IMR-90 (cell line): ENCODE results near the gene TMEM43. TPM values are rescaled to one million over a fixed set of nuclear protein-coding genes. Genes with fewer than 3 reads are reported as not detected.

ENCODE experiments used
- ATAC-seq: fragments of 200-7000 bp; cut with Tn5 transposase; 2 replicates; pipeline ENCODE4 v1.9.1; 2020; ENCODE audit warnings: low read depth, mild to moderate bottlenecking, moderate library complexity
- BruUV-seq: library from RNA; stranded (reverse); fragments of 400-500 nt; replicated peaks from 2 replicates; lab custom pipeline; 2021; lab: Mats Ljungman, UMichigan
- CTCF ChIA-PET: fragments of 300-600 bp; formaldehyde crosslinking; extraction: SDS; loops from one replicate; lab custom pipeline; 2021; ENCODE audit warnings: antibody characterized with exemption; lab: Yijun Ruan, JAX
- POLR2A ChIA-PET: fragments of 300-600 bp; sonication (Branson Sonifier 250); formaldehyde crosslinking; loops from one replicate; lab custom pipeline; 2022; ENCODE audit warnings: antibody characterized with exemption; ENCODE audit not compliant: unreplicated experiment; lab: Charles Lee
- DNase-seq: peaks from one replicate; pipeline ENCODE4 v3.0.0; 2013
- H2AFZ ChIP-seq: replicated peaks from 2 replicates; pipeline ENCODE3; 2013; ENCODE audit warnings: low read length, mild to moderate bottlenecking; ENCODE audit not compliant: poor library complexity
- H2AK5ac ChIP-seq: 2 replicates; pipeline ENCODE4 v1.6.1; 2013; ENCODE audit warnings: low read depth, low read length, inconsistent platforms
- H2AK9ac ChIP-seq: replicated peaks from 2 replicates; pipeline ENCODE3; 2013; ENCODE audit warnings: mild to moderate bottlenecking, low read depth, low read length, moderate library complexity; ENCODE audit not compliant: poor library complexity
- H2BK120ac ChIP-seq: 2 replicates; pipeline ENCODE4 v1.6.1; 2013; ENCODE audit warnings: low read depth, low read length, inconsistent platforms
- H2BK15ac ChIP-seq: 3 replicates; pipeline ENCODE4 v1.6.1; 2013; ENCODE audit warnings: low read depth, low read length, inconsistent platforms
- H2BK20ac ChIP-seq: 2 replicates; pipeline ENCODE4 v1.6.1; 2013; ENCODE audit warnings: low read depth, mild to moderate bottlenecking, inconsistent platforms, low read length, moderate library complexity
- H2BK5ac ChIP-seq: 2 replicates; pipeline ENCODE4 v1.6.1; 2013; ENCODE audit warnings: mild to moderate bottlenecking, low read depth, low read length, inconsistent platforms; ENCODE audit not compliant: poor library complexity, severe bottlenecking
- H3K14ac ChIP-seq: replicated peaks from 2 replicates; pipeline ENCODE4 v1.6.1; 2013; ENCODE audit warnings: low read depth, low read length, inconsistent platforms
- H3K18ac ChIP-seq: 2 replicates; pipeline ENCODE4 v1.6.1; 2013; ENCODE audit warnings: low read depth, low read length, control low read depth
- H3K23ac ChIP-seq: 2 replicates; pipeline ENCODE4 v1.6.1; 2013; ENCODE audit warnings: low read depth, low read length, inconsistent platforms
- H3K27ac ChIP-seq: 2 replicates; pipeline ENCODE4 v1.5.1; 2013; ENCODE audit warnings: mild to moderate bottlenecking, control low read depth, low read length; ENCODE audit not compliant: insufficient read depth
- H3K27me3 ChIP-seq: 2 replicates; pipeline ENCODE4 v1.6.1; 2013; ENCODE audit warnings: low read length; ENCODE audit not compliant: control insufficient read depth, insufficient read depth
- H3K36me3 ChIP-seq: 2 replicates; pipeline ENCODE4 v1.6.1; 2013; ENCODE audit warnings: low read length, mixed read lengths; ENCODE audit not compliant: control insufficient read depth, insufficient read depth
- H3K4ac ChIP-seq: 2 replicates; pipeline ENCODE4 v1.6.1; 2013; ENCODE audit warnings: low read depth, low read length, inconsistent platforms
- H3K4me1 ChIP-seq: 2 replicates; pipeline ENCODE4 v1.6.1; 2013; ENCODE audit warnings: low read length, mixed read lengths; ENCODE audit not compliant: control insufficient read depth, insufficient read depth
- H3K4me2 ChIP-seq: 2 replicates; pipeline ENCODE4 v1.6.1; 2013; ENCODE audit warnings: low read depth, mild to moderate bottlenecking, control low read depth, low read length, moderate library complexity
- H3K4me3 ChIP-seq: 2 replicates; pipeline ENCODE4 v1.5.1; 2013; ENCODE audit warnings: low read depth, mild to moderate bottlenecking, control low read depth, low read length, moderate library complexity; ENCODE audit not compliant: insufficient read depth
- H3K56ac ChIP-seq: 2 replicates; pipeline ENCODE4 v1.6.1; 2013; ENCODE audit warnings: low read length, inconsistent platforms; ENCODE audit not compliant: insufficient read depth; ENCODE audit errors: extremely low read depth
- H3K79me1 ChIP-seq, 2 experiments: 2 replicates each; pipeline ENCODE4 v1.6.1; 2013; ENCODE audit warnings: low read length in 2 of 2, inconsistent platforms in 1 of 2, low read depth in 1 of 2
- H3K9ac ChIP-seq: 2 replicates; pipeline ENCODE4 v1.6.1; 2013; ENCODE audit warnings: low read depth, low read length, control low read depth
- H3K9me1 ChIP-seq: 2 replicates; pipeline ENCODE4 v1.6.1; 2013; ENCODE audit warnings: low read length, inconsistent platforms; ENCODE audit not compliant: insufficient read depth
- H3K9me3 ChIP-seq: 2 replicates; pipeline ENCODE4 v1.6.1; 2013; ENCODE audit warnings: low read length; ENCODE audit not compliant: control insufficient read depth, insufficient read depth
- H4K20me1 ChIP-seq: 2 replicates; pipeline ENCODE4 v1.6.1; 2013; ENCODE audit warnings: low read length, inconsistent platforms; ENCODE audit not compliant: insufficient read depth
- H4K5ac ChIP-seq: 2 replicates; pipeline ENCODE4 v1.6.1; 2013; ENCODE audit warnings: mild to moderate bottlenecking, low read depth, low read length, control low read depth
- H4K8ac ChIP-seq, 2 experiments: 2 replicates each; pipeline ENCODE4 v1.6.1; 2013; ENCODE audit warnings: low read depth in 2 of 2, low read length in 2 of 2, control low read depth in 1 of 2, inconsistent platforms in 1 of 2
- H4K91ac ChIP-seq: 2 replicates; pipeline ENCODE4 v1.6.1; 2013; ENCODE audit warnings: low read depth, low read length, inconsistent platforms; ENCODE audit not compliant: insufficient read depth
- CEBPB ChIP-seq: IDR thresholded peaks from 2 replicates; pipeline ENCODE4 v1.6.1; 2012; ENCODE audit warnings: low read depth, low read length, improper control_type of control experiment
- CHD1 ChIP-seq: IDR thresholded peaks from 2 replicates; pipeline ENCODE4 v1.6.1; 2012; ENCODE audit warnings: low read depth, low read length, improper control_type of control experiment
- MAFK ChIP-seq: IDR thresholded peaks from 2 replicates; pipeline ENCODE4 v1.6.1; 2012; ENCODE audit warnings: low read depth, low read length, improper control_type of control experiment
- MAZ ChIP-seq: IDR thresholded peaks from 2 replicates; pipeline ENCODE4 v1.6.1; 2012; ENCODE audit warnings: low read depth, mild to moderate bottlenecking, low read length, improper control_type of control experiment, moderate library complexity, borderline replicate concordance
- NFE2L2 ChIP-seq: fragments of 150-350 bp; IDR thresholded peaks from 2 replicates; pipeline ENCODE4 v1.6.1; 2016; ENCODE audit warnings: low read depth, mild to moderate bottlenecking, low read length
- RAD21 ChIP-seq: IDR thresholded peaks from 2 replicates; pipeline ENCODE4 v1.6.1; 2012; ENCODE audit warnings: low read length, improper control_type of control experiment
- RCOR1 ChIP-seq: IDR thresholded peaks from 2 replicates; pipeline ENCODE4 v1.6.1; 2012; ENCODE audit warnings: mild to moderate bottlenecking, low read length, improper control_type of control experiment; ENCODE audit not compliant: insufficient replicate concordance
- RFX5 ChIP-seq: IDR thresholded peaks from 2 replicates; pipeline ENCODE4 v1.8.0; 2012; ENCODE audit warnings: low read depth, mild to moderate bottlenecking, low read length, moderate library complexity
- SMC3 ChIP-seq: fragments of 150-350 bp; IDR thresholded peaks from 2 replicates; pipeline ENCODE4 v1.6.1; 2016; ENCODE audit warnings: low read depth, mild to moderate bottlenecking, antibody characterized with exemption, low read length, moderate library complexity
- WGBS, 2 experiments: methylation state at CpG; one replicate each; pipeline versions ENCODE4 v1.1.5 to v1.1.7; 2013; ENCODE audit warnings: missing lambda C conversion rate in 2 of 2; ENCODE audit not compliant: insufficient read length in 1 of 2; ENCODE audit errors: extremely low coverage in 2 of 2; 5-methylcytosine and 5-hydroxymethylcytosine counted together
- dilution Hi-C: fragments of 300-500 bp; cut with HindIII; formaldehyde crosslinking; loops from one replicate; pipeline ENCODE4 v1.14.3; 2018; ENCODE audit warnings: low sequenced_read_pairs; ENCODE audit not compliant: unreplicated experiment
- in situ Hi-C: fragments of 300-500 bp; cut with MboI; formaldehyde crosslinking; loops from 3 replicates; pipeline ENCODE4 v1.14.3; 2019; ENCODE audit warnings: low sequenced_read_pairs, inconsistent platforms, mixed read lengths
- intact Hi-C: fragments of 100-400 bp; cut with micrococcal nuclease; formaldehyde crosslinking; loops from 2 replicates; pipeline ENCODE4 v1.10.0; 2022
- polyA plus RNA-seq, 3 experiments: library from polyadenylated mRNA; depleted of rRNA; stranded (reverse); fragments of >200 nt; gene quantifications; 2 replicates each; pipeline ENCODE4 v1.2.3, GENCODE V29; 2012; ENCODE audit warnings: low replicate concordance in 1 of 3
- total RNA-seq: library from RNA; depleted of rRNA; stranded (reverse); fragments of >200 nt; gene quantifications from 2 replicates; pipeline ENCODE4 v1.2.3, GENCODE V29; 2012
- TF ChIP-seq, protein P1 (sequence below): fragments of 150-350 bp; IDR thresholded peaks from 2 replicates; pipeline ENCODE4 v1.6.1; 2016; ENCODE audit warnings: low read depth, mild to moderate bottlenecking, low read length, moderate library complexity, borderline replicate concordance
- TF ChIP-seq, protein P2 (sequence below): fragments of 150-350 bp; IDR thresholded peaks from 2 replicates; pipeline ENCODE4 v1.6.1; 2017; ENCODE audit warnings: mild to moderate bottlenecking, antibody characterized with exemption, low read length, low read depth
- TF ChIP-seq, protein P3 (sequence below): conservative IDR thresholded peaks from 2 replicates; pipeline ENCODE4 v1.5.1; 2012; ENCODE audit warnings: mild to moderate bottlenecking, low read depth, low read length, improper control_type of control experiment

TMEM43 gene
- total and polyA plus RNA-seq, 2 of the 4 experiments (the other 2 are of a cell fraction) = 109 to 114 TPM

- H3K4me1 ChIP-seq = no peaks in the 10 kb centered on the region; the same call in 1 of the 2 replicates
- H4K20me1 ChIP-seq = peaks cover 19% of the 10 kb centered on the region
- TF ChIP-seq CEBPB (no peak), RFX5 (no peak), NFE2L2 (no peak), CHD1 (no peak), SMC3 (no peak), MAFK (no peak), MAZ (no peak), RAD21 (no peak), RCOR1 (no peak)
- TF ChIP-seq, protein P1, sequence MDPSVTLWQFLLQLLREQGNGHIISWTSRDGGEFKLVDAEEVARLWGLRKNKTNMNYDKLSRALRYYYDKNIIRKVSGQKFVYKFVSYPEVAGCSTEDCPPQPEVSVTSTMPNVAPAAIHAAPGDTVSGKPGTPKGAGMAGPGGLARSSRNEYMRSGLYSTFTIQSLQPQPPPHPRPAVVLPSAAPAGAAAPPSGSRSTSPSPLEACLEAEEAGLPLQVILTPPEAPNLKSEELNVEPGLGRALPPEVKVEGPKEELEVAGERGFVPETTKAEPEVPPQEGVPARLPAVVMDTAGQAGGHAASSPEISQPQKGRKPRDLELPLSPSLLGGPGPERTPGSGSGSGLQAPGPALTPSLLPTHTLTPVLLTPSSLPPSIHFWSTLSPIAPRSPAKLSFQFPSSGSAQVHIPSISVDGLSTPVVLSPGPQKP = no peak
- TF ChIP-seq, protein P2, sequence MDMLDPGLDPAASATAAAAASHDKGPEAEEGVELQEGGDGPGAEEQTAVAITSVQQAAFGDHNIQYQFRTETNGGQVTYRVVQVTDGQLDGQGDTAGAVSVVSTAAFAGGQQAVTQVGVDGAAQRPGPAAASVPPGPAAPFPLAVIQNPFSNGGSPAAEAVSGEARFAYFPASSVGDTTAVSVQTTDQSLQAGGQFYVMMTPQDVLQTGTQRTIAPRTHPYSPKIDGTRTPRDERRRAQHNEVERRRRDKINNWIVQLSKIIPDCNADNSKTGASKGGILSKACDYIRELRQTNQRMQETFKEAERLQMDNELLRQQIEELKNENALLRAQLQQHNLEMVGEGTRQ = no peak
- TF ChIP-seq, protein P3, sequence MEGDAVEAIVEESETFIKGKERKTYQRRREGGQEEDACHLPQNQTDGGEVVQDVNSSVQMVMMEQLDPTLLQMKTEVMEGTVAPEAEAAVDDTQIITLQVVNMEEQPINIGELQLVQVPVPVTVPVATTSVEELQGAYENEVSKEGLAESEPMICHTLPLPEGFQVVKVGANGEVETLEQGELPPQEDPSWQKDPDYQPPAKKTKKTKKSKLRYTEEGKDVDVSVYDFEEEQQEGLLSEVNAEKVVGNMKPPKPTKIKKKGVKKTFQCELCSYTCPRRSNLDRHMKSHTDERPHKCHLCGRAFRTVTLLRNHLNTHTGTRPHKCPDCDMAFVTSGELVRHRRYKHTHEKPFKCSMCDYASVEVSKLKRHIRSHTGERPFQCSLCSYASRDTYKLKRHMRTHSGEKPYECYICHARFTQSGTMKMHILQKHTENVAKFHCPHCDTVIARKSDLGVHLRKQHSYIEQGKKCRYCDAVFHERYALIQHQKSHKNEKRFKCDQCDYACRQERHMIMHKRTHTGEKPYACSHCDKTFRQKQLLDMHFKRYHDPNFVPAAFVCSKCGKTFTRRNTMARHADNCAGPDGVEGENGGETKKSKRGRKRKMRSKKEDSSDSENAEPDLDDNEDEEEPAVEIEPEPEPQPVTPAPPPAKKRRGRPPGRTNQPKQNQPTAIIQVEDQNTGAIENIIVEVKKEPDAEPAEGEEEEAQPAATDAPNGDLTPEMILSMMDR = no peak
- no TSS peak for BruUV-seq
- no peak overlapping the region for H3K9ac ChIP-seq
- H2AK5ac ChIP-seq = no peak overlapping the region
- ChIA-PET POLR2A (no interaction called here), CTCF (no interaction called here)
- H3K79me1 ChIP-seq = peaks cover 12 to 50% of the 10 kb centered on the region in 2 experiments
- H3K27ac ChIP-seq = no peak overlapping the region
- H3K9me3 ChIP-seq = no peaks in the 10 kb centered on the region
- H3K4me2 ChIP-seq = no peak overlapping the region
- no peak overlapping the region for H3K4me3 ChIP-seq
- in situ Hi-C loops (loop anchor here (25.0 kb wide), 1 partner anchor 95 kb away; no protein-coding TSS in a partner anchor), intact Hi-C loops (no loop called here), dilution Hi-C loops (no loop called here)
- H2AFZ ChIP-seq = no peak overlapping the region
- H3K27me3 ChIP-seq = no peaks in the 10 kb centered on the region
- H2AK9ac ChIP-seq = no peak overlapping the region
- H3K18ac ChIP-seq = no peak overlapping the region
- no peak overlapping the region for H2BK15ac ChIP-seq
- H3K23ac ChIP-seq = no peak overlapping the region
- DNase-seq (no peak), ATAC-seq (no peak)
- peaks cover 82% of the 10 kb centered on the region for H3K36me3 ChIP-seq
- no peak overlapping the region for H3K4ac ChIP-seq
- no peak overlapping the region for H4K5ac ChIP-seq
- H3K9me1 ChIP-seq = peaks cover 17% of the 10 kb centered on the region
- no peak overlapping the region for H2BK120ac ChIP-seq
- H4K91ac ChIP-seq = no peak overlapping the region
- H2BK20ac ChIP-seq = no peak overlapping the region
- H3K56ac ChIP-seq = no peak overlapping the region
- H3K14ac ChIP-seq = no peak overlapping the region
- no peak overlapping the region for H4K8ac ChIP-seq
- no peak overlapping the region for H2BK5ac ChIP-seq
- 93% methylated on average over 3 of the region's 8 CpGs; no CpG with 5 or more reads in 1 of the 2 experiments for WGBS, 2 experiments
These were observed 7.3 kb downstream of the TMEM43 start for GRCh38 chr3:14132120-14132519.
